B cell (primary cell): ENCODE measurements around the gene IFI30. TPM values are rescaled to one million over a fixed set of nuclear protein-coding genes. Genes with fewer than 3 reads are reported as not detected.
A peak's percentile ranks its signal among the peaks of the same experiment; 100 is the strongest.

Experiments
- ATAC-seq: fragments of 200-7000 bp; cut with Tn5 transposase; one replicate; pipeline ENCODE4 v1.10.0; 2021; ENCODE audit warnings: low read depth, mild to moderate bottlenecking, moderate number of reproducible peaks, moderate library complexity
- CTCF ChIA-PET: fragments of 350-600 bp; sonication (Branson Sonifier 250); formaldehyde crosslinking; loops from one replicate; lab custom pipeline; 2021; ENCODE audit warnings: antibody characterized with exemption, inconsistent platforms; lab: Charles Lee
- POLR2A ChIA-PET: fragments of 350-600 bp; sonication (Branson Sonifier 250); formaldehyde crosslinking; loops from one replicate; lab custom pipeline; 2021; ENCODE audit warnings: antibody characterized with exemption; lab: Charles Lee
- DNase-seq: peaks from one replicate; pipeline ENCODE4 v3.0.0; 2013
- H2AFZ ChIP-seq: 2 replicates; pipeline ENCODE4 v1.6.1; 2012; ENCODE audit warnings: mild to moderate bottlenecking, low read depth, low read length; ENCODE audit not compliant: insufficient read depth, poor library complexity, severe bottlenecking
- H3K27ac ChIP-seq, 2 donors: 1 replicate in 1 of 2; 2 replicates in 1 of 2; pipeline ENCODE4 v1.5.1; 2012 to 2013; ENCODE audit warnings: low read length in 2 of 2, mild to moderate bottlenecking in 2 of 2, moderate library complexity in 1 of 2
- H3K27me3 ChIP-seq, 4 experiments: fragments of 200-600 bp in 1 of 4; sonication (generic) in 1 of 4; replicated peaks in 1 of 4; 1 replicate in 2 of 4; 2 replicates in 2 of 4; pipeline versions ENCODE4 v1.6.1 to v1.7.0; 2013 to 2016; ENCODE audit warnings: low read length in 3 of 4, mild to moderate bottlenecking in 2 of 4, mixed read lengths in 1 of 4, moderate library complexity in 1 of 4; ENCODE audit not compliant: insufficient read depth in 4 of 4, control insufficient read depth in 3 of 4; ENCODE audit errors: control extremely low read depth in 1 of 4
- H3K36me3 ChIP-seq, 2 experiments: replicated peaks in 1 of 2; 1 replicate in 1 of 2; 2 replicates in 1 of 2; pipeline versions ENCODE4 v1.6.1 to v1.7.1; 2013; ENCODE audit warnings: low read length in 1 of 2; ENCODE audit not compliant: insufficient read depth in 2 of 2, control insufficient read depth in 1 of 2; ENCODE audit errors: control extremely low read depth in 1 of 2, extremely low read depth in 1 of 2
- H3K4me1 ChIP-seq, 2 donors: fragments of 200-600 bp in 1 of 2; sonication (generic) in 1 of 2; 1 replicate in 1 of 2; 2 replicates in 1 of 2; pipeline versions ENCODE4 v1.5.1 to v1.6.1; 2013 to 2017; ENCODE audit warnings: low read length in 2 of 2; ENCODE audit not compliant: control insufficient read depth in 2 of 2, insufficient read depth in 2 of 2
- H3K4me2 ChIP-seq: replicated peaks from 2 replicates; pipeline ENCODE3; 2012; ENCODE audit warnings: mild to moderate bottlenecking, low read depth, low read length; ENCODE audit not compliant: poor library complexity, severe bottlenecking
- H3K4me3 ChIP-seq, 5 experiments: fragments of 200-600 bp in 1 of 5; sonication (generic) in 1 of 5; 1 replicate in 3 of 5; 2 replicates in 2 of 5; pipeline versions ENCODE4 v1.5.1 to v1.7.0; 2011 to 2016; ENCODE audit warnings: low read length in 4 of 5, mild to moderate bottlenecking in 4 of 5, low read depth in 2 of 5, control low read depth in 1 of 5, moderate library complexity in 1 of 5; ENCODE audit not compliant: insufficient read depth in 1 of 5; ENCODE audit errors: control extremely low read depth in 1 of 5, extremely low read depth in 1 of 5
- H3K79me2 ChIP-seq: fragments of 200-600 bp; sonication (generic); one replicate; pipeline ENCODE4 v1.6.0; 2016; ENCODE audit warnings: low read length; ENCODE audit not compliant: control insufficient read depth, insufficient read depth
- H3K9ac ChIP-seq: fragments of 200-600 bp; sonication (generic); 2 replicates; pipeline ENCODE4 v1.6.1; 2017; ENCODE audit warnings: mild to moderate bottlenecking, low read length, moderate library complexity
- H3K9me3 ChIP-seq, 3 donors: one replicate each; pipeline versions ENCODE4 v1.6.1 to v1.7.1; 2013; ENCODE audit warnings: low read length in 2 of 3; ENCODE audit not compliant: control insufficient read depth in 2 of 3, insufficient read depth in 1 of 3; ENCODE audit errors: control extremely low read depth in 1 of 3
- H4K20me1 ChIP-seq: 2 replicates; pipeline ENCODE4 v1.6.0; 2012; ENCODE audit warnings: mild to moderate bottlenecking, low read length; ENCODE audit not compliant: insufficient read depth, control insufficient read depth, poor library complexity, severe bottlenecking
- H3K27ac Mint-ChIP-seq: one replicate; pipeline ENCODE4 v1.8.0; 2021; ENCODE audit warnings: mixed read lengths
- H3K27me3 Mint-ChIP-seq: one replicate; pipeline ENCODE4 v1.8.0; 2021; ENCODE audit warnings: mixed read lengths
- H3K4me1 Mint-ChIP-seq: one replicate; pipeline ENCODE4 v1.8.0; 2021; ENCODE audit warnings: mixed read lengths
- H3K4me3 Mint-ChIP-seq: one replicate; pipeline ENCODE4 v1.8.0; 2021; ENCODE audit warnings: mixed read lengths
- H3K9me3 Mint-ChIP-seq: one replicate; pipeline ENCODE4 v1.8.0; 2022; ENCODE audit warnings: mixed read lengths; ENCODE audit not compliant: insufficient read depth
- CTCF ChIP-seq: fragments of 200-600 bp; IDR thresholded peaks from one replicate; pipeline ENCODE4 v1.8.0; 2022; ENCODE audit warnings: antibody characterized with exemption, mild to moderate bottlenecking
- EZH2 ChIP-seq: IDR thresholded peaks from 2 replicates; pipeline ENCODE4 v1.6.1; 2012; ENCODE audit warnings: borderline replicate concordance, low read depth, mild to moderate bottlenecking, moderate library complexity, low read length; ENCODE audit not compliant: insufficient read depth, poor library complexity, severe bottlenecking
- WGBS: methylation state at CpG from one replicate; pipeline ENCODE4 v1.1.5; 2013; ENCODE audit warnings: missing lambda C conversion rate; ENCODE audit not compliant: insufficient coverage; 5-methylcytosine and 5-hydroxymethylcytosine counted together
- intact Hi-C: fragments of 100-400 bp; cut with micrococcal nuclease; formaldehyde crosslinking; loops from one replicate; pipeline ENCODE4 v1.10.0; 2022
- polyA plus RNA-seq: library from polyadenylated mRNA; depleted of rRNA; stranded (reverse); fragments of >200 nt; gene quantifications from 2 replicates; pipeline ENCODE4 v1.2.3, GENCODE V29; 2012
- total RNA-seq, 2 donors: library from RNA; stranded (reverse); fragments of 120-200 nt in 1 of 2; gene quantifications; 1 replicate in 1 of 2; 2 replicates in 1 of 2; pipeline versions ENCODE4 v1.2.3 to v1.2.4, GENCODE V29; 2013 to 2022

The IFI30 gene
- total and polyA plus RNA-seq, 2 donors (not counting 1 experiment from before 2014, with no cell fraction given): 171 to 222 TPM

GRCh38 chr19:18179957-18180356 lies 6.3 kb downstream of the IFI30 start:
- CTCF ChIA-PET: interaction anchor here (0.7 to 3.9 kb wide), 8 partner anchors 9 to 209 kb away, joined by 3 to 32 read pairs (median 7); no protein-coding TSS in a partner anchor
- no peak for TF ChIP-seq EZH2
- no peak for TF ChIP-seq CTCF
- peaks cover 33% of the 10 kb centered on the region for H3K79me2 ChIP-seq
- no peaks in the 10 kb centered on the region for H3K27me3 Mint-ChIP-seq
- no peak overlapping the region for H2AFZ ChIP-seq
- intact Hi-C loops: no loop called here
- peaks cover 11 to 43% of the 10 kb centered on the region in 2 experiments for H3K36me3 ChIP-seq
- H3K4me2 ChIP-seq: peak overlapping the region; percentile 40
- H3K4me3 Mint-ChIP-seq: peak overlapping the region; percentile 75
- peak overlapping the region in 1 of 2 donors; percentile 21 for H3K27ac ChIP-seq
- H3K27ac Mint-ChIP-seq: peak overlapping the region; percentile 90
- H3K9me3 Mint-ChIP-seq: no peaks in the 10 kb centered on the region
- POLR2A ChIA-PET: interaction anchor here (0.7 to 5.1 kb wide), 7 partner anchors 7 to 156 kb away, joined by 3 to 64 read pairs (median 7); partner anchors contain the start of gene MPV17L2
- DNase-seq (peak; percentile 55), ATAC-seq (no peak)
- no peaks in the 10 kb centered on the region for H3K27me3 ChIP-seq
- peaks cover 0 to 9% (median 0%) of the 10 kb centered on the region in 3 donors for H3K9me3 ChIP-seq
- H4K20me1 ChIP-seq: peaks cover 29% of the 10 kb centered on the region
- H3K4me3 ChIP-seq: no peak overlapping the region
- H3K4me1 ChIP-seq: peaks cover 52 to 62% of the 10 kb centered on the region in 2 donors
- WGBS: no CpG with 5 or more reads among the region's 5 CpGs
- no peak overlapping the region for H3K9ac ChIP-seq
- peaks cover 54% of the 10 kb centered on the region for H3K4me1 Mint-ChIP-seq

GRCh38 chr19:18183529-18183928 lies 9.9 kb downstream of the IFI30 start:
- Histone ChIP-seq H3K27me3 (no peaks in the 10 kb centered on the region), H3K9me3 (peaks cover 0 to 9% (median 0%) of the 10 kb centered on the region in 3 donors), H3K9ac (no peak overlapping the region), H3K4me2 (no peak overlapping the region), H2AFZ (no peak overlapping the region), H3K4me3 (no peak overlapping the region), H3K27ac (no peak overlapping the region), H3K4me1 (peaks cover 26 to 38% of the 10 kb centered on the region in 2 donors), H3K36me3 (peaks cover 0 to 10% of the 10 kb centered on the region in 2 experiments), H3K79me2 (no peaks in the 10 kb centered on the region), H4K20me1 (no peaks in the 10 kb centered on the region)
- Mint-ChIP-seq H3K27ac (no peak overlapping the region), H3K4me1 (peaks cover 34% of the 10 kb centered on the region), H3K9me3 (no peaks in the 10 kb centered on the region), H3K27me3 (no peaks in the 10 kb centered on the region), H3K4me3 (no peak overlapping the region)
- DNase-seq: no peak
- CTCF ChIA-PET: interaction anchor here (0.6 to 3.9 kb wide), 9 partner anchors 8 to 85 kb away, joined by 3 to 32 read pairs (median 4); no protein-coding TSS in a partner anchor
- ATAC-seq: no peak
- intact Hi-C loops: no loop called here
- POLR2A ChIA-PET: interaction anchor here (0.7 to 5.1 kb wide), 8 partner anchors 9 to 183 kb away, joined by 3 to 64 read pairs (median 4); partner anchors contain the start of gene MPV17L2
- TF ChIP-seq EZH2 (no peak), CTCF (no peak)
